ENCODE results near the gene IFITM10.
A peak's percentile ranks its signal among the peaks of the same experiment; 100 is the strongest.

Gene IFITM10

GRCh38 chr11:1766719-1767398 is 16.5 kb upstream of the IFITM10 start:
- no peak for DNase-seq
- in situ Hi-C loops (cut with MboI; ENCODE audit: low pct_unique_long_range_greater_than_20kb, low sequenced_read_pairs), result no loop called here

- DNase-seq, result no peak
- in situ Hi-C loops (cut with MboI; ENCODE audit: low pct_unique_long_range_greater_than_20kb, low sequenced_read_pairs), result no loop called here
Measured at GRCh38 chr11:1765871-1766718, 15.7 kb upstream of the IFITM10 start.

- in situ Hi-C loops (cut with MboI; ENCODE audit: low pct_unique_long_range_greater_than_20kb, low sequenced_read_pairs), result no loop called here
- peak; percentile 49 for DNase-seq
Measured at GRCh38 chr11:1763796-1764661, 13.6 kb upstream of the IFITM10 start, which contains the start of gene CTSD. Gene CTSD, minus strand, starts transcription at chr11:1763927. Its CDS starts 68 bp downstream, at chr11:1763859.

- in situ Hi-C loops (cut with MboI; ENCODE audit: low pct_unique_long_range_greater_than_20kb, low sequenced_read_pairs), result no loop called here
- DNase-seq, result no peak
Measured at GRCh38 chr11:1763336-1763795, 13.0 kb upstream of the IFITM10 start.

- peak; percentile 61 for DNase-seq
- in situ Hi-C loops (cut with MboI; ENCODE audit: low pct_unique_long_range_greater_than_20kb, low sequenced_read_pairs), result no loop called here
Measured at GRCh38 chr11:1762537-1763302, 12.3 kb upstream of the IFITM10 start.

GRCh38 chr11:1761857-1762536 is 11.6 kb upstream of the IFITM10 start:
- in situ Hi-C loops (cut with MboI; ENCODE audit: low pct_unique_long_range_greater_than_20kb, low sequenced_read_pairs), result no loop called here
- DNase-seq, result no peak

GRCh38 chr11:1761110-1761856 is 10.9 kb upstream of the IFITM10 start:
- in situ Hi-C loops (cut with MboI; ENCODE audit: low pct_unique_long_range_greater_than_20kb, low sequenced_read_pairs), result no loop called here
- DNase-seq, result no peak

- in situ Hi-C loops (cut with MboI; ENCODE audit: low pct_unique_long_range_greater_than_20kb, low sequenced_read_pairs), result no loop called here
- no peak for DNase-seq
Measured at GRCh38 chr11:1760351-1761109, 10.1 kb upstream of the IFITM10 start.

GRCh38 chr11:1759851-1760220 is 9.4 kb upstream of the IFITM10 start:
- in situ Hi-C loops (cut with MboI; ENCODE audit: low pct_unique_long_range_greater_than_20kb, low sequenced_read_pairs), result no loop called here
- DNase-seq, result no peak

- in situ Hi-C loops (cut with MboI; ENCODE audit: low pct_unique_long_range_greater_than_20kb, low sequenced_read_pairs), result no loop called here
- no peak for DNase-seq
Measured at GRCh38 chr11:1759151-1759850, 8.9 kb upstream of the IFITM10 start.

GRCh38 chr11:1758611-1759150 is 8.3 kb upstream of the IFITM10 start:
- in situ Hi-C loops (cut with MboI; ENCODE audit: low pct_unique_long_range_greater_than_20kb, low sequenced_read_pairs), result no loop called here
- DNase-seq, result no peak

- in situ Hi-C loops (cut with MboI; ENCODE audit: low pct_unique_long_range_greater_than_20kb, low sequenced_read_pairs), result no loop called here
- DNase-seq, result peak; percentile 85
Measured at GRCh38 chr11:1757861-1758610, 7.6 kb upstream of the IFITM10 start.

- in situ Hi-C loops (cut with MboI; ENCODE audit: low pct_unique_long_range_greater_than_20kb, low sequenced_read_pairs), result no loop called here
- no peak for DNase-seq
Measured at GRCh38 chr11:1756791-1757771, 6.7 kb upstream of the IFITM10 start.

All from KBM-7 (cell line).